LNCAP (cell line): ENCODE data around the gene LRRN2.

Source experiments
- CTCF ChIP-seq: fragments of 450-650 bp; IDR thresholded peaks from 2 replicates; pipeline ENCODE4 v1.5.1; 2017; ENCODE audit warnings: mild to moderate bottlenecking

LRRN2 gene

GRCh38 chr1:204645251-204645650 lies 40.3 kb downstream of the LRRN2 start:
- no peak for TF ChIP-seq CTCF

GRCh38 chr1:204643503-204643902 lies 42.0 kb downstream of the LRRN2 start:
- TF ChIP-seq CTCF = no peak

GRCh38 chr1:204641936-204642335 lies 43.6 kb downstream of the LRRN2 start:
- no peak for TF ChIP-seq CTCF

- TF ChIP-seq CTCF = no peak
These were observed 44.1 kb downstream of the LRRN2 start for GRCh38 chr1:204641455-204641854.

- no peak for TF ChIP-seq CTCF
These were observed 45.0 kb downstream of the LRRN2 start for GRCh38 chr1:204640578-204640977.

GRCh38 chr1:204634260-204634910 lies 51.2 kb downstream of the LRRN2 start:
- TF ChIP-seq CTCF = no peak

GRCh38 chr1:204633665-204634064 lies 51.9 kb downstream of the LRRN2 start:
- TF ChIP-seq CTCF = no peak
